IMR-90 (cell line): ENCODE results near the gene ZNF480. TPM values are rescaled to one million over a fixed set of nuclear protein-coding genes. Genes with fewer than 3 reads are reported as not detected.
A peak's percentile ranks its signal among the peaks of the same experiment; 100 is the strongest.

Experiments
- ATAC-seq: fragments of 200-7000 bp; cut with Tn5 transposase; 2 replicates; pipeline ENCODE4 v1.9.1; 2020; ENCODE audit warnings: low read depth, mild to moderate bottlenecking, moderate library complexity
- BruUV-seq: library from RNA; stranded (reverse); fragments of 400-500 nt; replicated peaks from 2 replicates; lab custom pipeline; 2021; lab: Mats Ljungman, UMichigan
- CTCF ChIA-PET: fragments of 300-600 bp; formaldehyde crosslinking; extraction: SDS; loops from one replicate; lab custom pipeline; 2021; ENCODE audit warnings: antibody characterized with exemption; lab: Yijun Ruan, JAX
- POLR2A ChIA-PET: fragments of 300-600 bp; sonication (Branson Sonifier 250); formaldehyde crosslinking; loops from one replicate; lab custom pipeline; 2022; ENCODE audit warnings: antibody characterized with exemption; ENCODE audit not compliant: unreplicated experiment; lab: Charles Lee
- DNase-seq: peaks from one replicate; pipeline ENCODE4 v3.0.0; 2013
- H2AFZ ChIP-seq: replicated peaks from 2 replicates; pipeline ENCODE3; 2013; ENCODE audit warnings: low read length, mild to moderate bottlenecking; ENCODE audit not compliant: poor library complexity
- H2AK5ac ChIP-seq: 2 replicates; pipeline ENCODE4 v1.6.1; 2013; ENCODE audit warnings: low read depth, low read length, inconsistent platforms
- H2AK9ac ChIP-seq: replicated peaks from 2 replicates; pipeline ENCODE3; 2013; ENCODE audit warnings: mild to moderate bottlenecking, low read depth, low read length, moderate library complexity; ENCODE audit not compliant: poor library complexity
- H2BK120ac ChIP-seq: 2 replicates; pipeline ENCODE4 v1.6.1; 2013; ENCODE audit warnings: low read depth, low read length, inconsistent platforms
- H2BK15ac ChIP-seq: 3 replicates; pipeline ENCODE4 v1.6.1; 2013; ENCODE audit warnings: low read depth, low read length, inconsistent platforms
- H2BK20ac ChIP-seq: 2 replicates; pipeline ENCODE4 v1.6.1; 2013; ENCODE audit warnings: low read depth, mild to moderate bottlenecking, inconsistent platforms, low read length, moderate library complexity
- H2BK5ac ChIP-seq: 2 replicates; pipeline ENCODE4 v1.6.1; 2013; ENCODE audit warnings: mild to moderate bottlenecking, low read depth, low read length, inconsistent platforms; ENCODE audit not compliant: poor library complexity, severe bottlenecking
- H3K14ac ChIP-seq: replicated peaks from 2 replicates; pipeline ENCODE4 v1.6.1; 2013; ENCODE audit warnings: low read depth, low read length, inconsistent platforms
- H3K18ac ChIP-seq: 2 replicates; pipeline ENCODE4 v1.6.1; 2013; ENCODE audit warnings: low read depth, low read length, control low read depth
- H3K23ac ChIP-seq: 2 replicates; pipeline ENCODE4 v1.6.1; 2013; ENCODE audit warnings: low read depth, low read length, inconsistent platforms
- H3K27ac ChIP-seq: 2 replicates; pipeline ENCODE4 v1.5.1; 2013; ENCODE audit warnings: mild to moderate bottlenecking, control low read depth, low read length; ENCODE audit not compliant: insufficient read depth
- H3K27me3 ChIP-seq: 2 replicates; pipeline ENCODE4 v1.6.1; 2013; ENCODE audit warnings: low read length; ENCODE audit not compliant: control insufficient read depth, insufficient read depth
- H3K36me3 ChIP-seq: 2 replicates; pipeline ENCODE4 v1.6.1; 2013; ENCODE audit warnings: low read length, mixed read lengths; ENCODE audit not compliant: control insufficient read depth, insufficient read depth
- H3K4ac ChIP-seq: 2 replicates; pipeline ENCODE4 v1.6.1; 2013; ENCODE audit warnings: low read depth, low read length, inconsistent platforms
- H3K4me1 ChIP-seq: 2 replicates; pipeline ENCODE4 v1.6.1; 2013; ENCODE audit warnings: low read length, mixed read lengths; ENCODE audit not compliant: control insufficient read depth, insufficient read depth
- H3K4me2 ChIP-seq: 2 replicates; pipeline ENCODE4 v1.6.1; 2013; ENCODE audit warnings: low read depth, mild to moderate bottlenecking, control low read depth, low read length, moderate library complexity
- H3K4me3 ChIP-seq: 2 replicates; pipeline ENCODE4 v1.5.1; 2013; ENCODE audit warnings: low read depth, mild to moderate bottlenecking, control low read depth, low read length, moderate library complexity; ENCODE audit not compliant: insufficient read depth
- H3K56ac ChIP-seq: 2 replicates; pipeline ENCODE4 v1.6.1; 2013; ENCODE audit warnings: low read length, inconsistent platforms; ENCODE audit not compliant: insufficient read depth; ENCODE audit errors: extremely low read depth
- H3K79me1 ChIP-seq, 2 experiments: 2 replicates each; pipeline ENCODE4 v1.6.1; 2013; ENCODE audit warnings: low read length in 2 of 2, inconsistent platforms in 1 of 2, low read depth in 1 of 2
- H3K9ac ChIP-seq: 2 replicates; pipeline ENCODE4 v1.6.1; 2013; ENCODE audit warnings: low read depth, low read length, control low read depth
- H3K9me1 ChIP-seq: 2 replicates; pipeline ENCODE4 v1.6.1; 2013; ENCODE audit warnings: low read length, inconsistent platforms; ENCODE audit not compliant: insufficient read depth
- H3K9me3 ChIP-seq: 2 replicates; pipeline ENCODE4 v1.6.1; 2013; ENCODE audit warnings: low read length; ENCODE audit not compliant: control insufficient read depth, insufficient read depth
- H4K20me1 ChIP-seq: 2 replicates; pipeline ENCODE4 v1.6.1; 2013; ENCODE audit warnings: low read length, inconsistent platforms; ENCODE audit not compliant: insufficient read depth
- H4K5ac ChIP-seq: 2 replicates; pipeline ENCODE4 v1.6.1; 2013; ENCODE audit warnings: mild to moderate bottlenecking, low read depth, low read length, control low read depth
- H4K8ac ChIP-seq, 2 experiments: 2 replicates each; pipeline ENCODE4 v1.6.1; 2013; ENCODE audit warnings: low read depth in 2 of 2, low read length in 2 of 2, control low read depth in 1 of 2, inconsistent platforms in 1 of 2
- H4K91ac ChIP-seq: 2 replicates; pipeline ENCODE4 v1.6.1; 2013; ENCODE audit warnings: low read depth, low read length, inconsistent platforms; ENCODE audit not compliant: insufficient read depth
- CHD1 ChIP-seq: IDR thresholded peaks from 2 replicates; pipeline ENCODE4 v1.6.1; 2012; ENCODE audit warnings: low read depth, low read length, improper control_type of control experiment
- POLR2A ChIP-seq: IDR thresholded peaks from 2 replicates; pipeline ENCODE4 v1.6.1; 2012; ENCODE audit warnings: mild to moderate bottlenecking, low read depth, low read length
- RCOR1 ChIP-seq: IDR thresholded peaks from 2 replicates; pipeline ENCODE4 v1.6.1; 2012; ENCODE audit warnings: mild to moderate bottlenecking, low read length, improper control_type of control experiment; ENCODE audit not compliant: insufficient replicate concordance
- WGBS, 2 experiments: methylation state at CpG; one replicate each; pipeline versions ENCODE4 v1.1.5 to v1.1.7; 2013; ENCODE audit warnings: missing lambda C conversion rate in 2 of 2; ENCODE audit not compliant: insufficient read length in 1 of 2; ENCODE audit errors: extremely low coverage in 2 of 2; 5-methylcytosine and 5-hydroxymethylcytosine counted together
- dilution Hi-C: fragments of 300-500 bp; cut with HindIII; formaldehyde crosslinking; loops from one replicate; pipeline ENCODE4 v1.14.3; 2018; ENCODE audit warnings: low sequenced_read_pairs; ENCODE audit not compliant: unreplicated experiment
- in situ Hi-C: fragments of 300-500 bp; cut with MboI; formaldehyde crosslinking; loops from 3 replicates; pipeline ENCODE4 v1.14.3; 2019; ENCODE audit warnings: low sequenced_read_pairs, inconsistent platforms, mixed read lengths
- intact Hi-C: fragments of 100-400 bp; cut with micrococcal nuclease; formaldehyde crosslinking; loops from 2 replicates; pipeline ENCODE4 v1.10.0; 2022
- polyA plus RNA-seq, 3 experiments: library from polyadenylated mRNA; depleted of rRNA; stranded (reverse); fragments of >200 nt; gene quantifications; 2 replicates each; pipeline ENCODE4 v1.2.3, GENCODE V29; 2012; ENCODE audit warnings: low replicate concordance in 1 of 3
- total RNA-seq: library from RNA; depleted of rRNA; stranded (reverse); fragments of >200 nt; gene quantifications from 2 replicates; pipeline ENCODE4 v1.2.3, GENCODE V29; 2012

ZNF480 gene
- total and polyA plus RNA-seq, 2 of the 4 experiments (the other 2 are of a cell fraction) = 6.3 to 10.9 TPM

GRCh38 chr19:52369559-52370340 is 72.8 kb downstream of the ZNF480 start, which contains the start of gene ZNF880:
Gene ZNF880 (plus strand): TSS chr19:52369923. CDS start chr19:52369966, 43 bp downstream.
- peaks cover 50% of the 10 kb centered on the region for H3K9me3 ChIP-seq
- H3K9me1 ChIP-seq = no peaks in the 10 kb centered on the region
- H3K9ac ChIP-seq = peak within 1 kb of the TSS; percentile 96
- H3K4me1 ChIP-seq = no peaks in the 10 kb centered on the region
- peak within 1 kb of the TSS; percentile 79 for H3K14ac ChIP-seq
- in situ Hi-C loops = no loop called here
- H3K4me2 ChIP-seq = peak within 1 kb of the TSS; percentile 45
- peak within 1 kb of the TSS; percentile 66 for H4K91ac ChIP-seq
- peak within 1 kb of the TSS; percentile 85 for H3K4me3 ChIP-seq
- ChIA-PET POLR2A (interaction anchor here (0.6 to 0.8 kb wide), 2 partner anchors 28 to 49 kb away, joined by 3 to 4 read pairs; no protein-coding TSS in a partner anchor), CTCF (no interaction called here)
- peak within 1 kb of the TSS; percentile 82 for H3K18ac ChIP-seq
- H3K56ac ChIP-seq = peak within 1 kb of the TSS; percentile 86
- H2AFZ ChIP-seq = peak within 1 kb of the TSS; percentile 95
- H2BK5ac ChIP-seq = peak within 1 kb of the TSS; percentile 82
- intact Hi-C loops = no loop called here
- BruUV-seq = TSS peak; percentile 72
- peak within 1 kb of the TSS; percentile 92 for H3K4ac ChIP-seq
- WGBS, 2 experiments = 3% methylated on average over 7 of the region's 52 CpGs; no CpG with 5 or more reads in 1 of the 2 experiments
- peaks cover 6 to 7% of the 10 kb centered on the region in 2 experiments; a peak in 3 of 4 replicates for H3K79me1 ChIP-seq
- peak within 1 kb of the TSS; percentile 97 for H3K27ac ChIP-seq
- peak within 1 kb of the TSS; percentile 71; the same call in 1 of the 2 replicates for H3K23ac ChIP-seq
- peak within 1 kb of the TSS; percentile 98 for H4K5ac ChIP-seq
- peak within 1 kb of the TSS; percentile 92 for H2AK9ac ChIP-seq
- no peak within 1 kb of the TSS for H2BK20ac ChIP-seq
- peaks cover 24% of the 10 kb centered on the region for H3K36me3 ChIP-seq
- H2AK5ac ChIP-seq = peak within 1 kb of the TSS; percentile 20; the same call in 1 of the 2 replicates
- H2BK15ac ChIP-seq = 0 out of 3 replicates have a peak within 1 kb of the TSS, but pooled peaks have one; percentile 47
- dilution Hi-C loops = no loop called here
- ATAC-seq (peak; percentile 100), DNase-seq (peak; percentile 89)
- H4K8ac ChIP-seq = peak within 1 kb of the TSS; percentile 95
- H3K27me3 ChIP-seq = no peaks in the 10 kb centered on the region
- TF ChIP-seq RCOR1 = no peak
- TF ChIP-seq POLR2A = peak; percentile 80
- TF ChIP-seq CHD1 = no peak
- no peaks in the 10 kb centered on the region for H4K20me1 ChIP-seq
- peak within 1 kb of the TSS; percentile 47; the same call in 1 of the 2 replicates for H2BK120ac ChIP-seq
